SK-N-SH treated with all-trans-retinoic acid at 6 μM for 48 hours (cell line): ENCODE data around the gene NSL1.

ENCODE experiments used
- ATAC-seq: fragments of 200-7000 bp; cut with Tn5 transposase; 3 replicates; pipeline ENCODE4 v1.9.1; 2020; ENCODE audit warnings: mild to moderate bottlenecking, moderate library complexity
- ARNTL ChIP-seq: fragments of 450-650 bp; formaldehyde crosslinking; IDR thresholded peaks from 2 replicates; pipeline ENCODE4 v1.5.0; 2020; ENCODE audit warnings: low read depth, mild to moderate bottlenecking, moderate library complexity, borderline replicate concordance
- CREB5 ChIP-seq: fragments of 250-450 bp; sonication (Bioruptor Pico); IDR thresholded peaks from 2 replicates; pipeline ENCODE4 v1.5.1; 2020; ENCODE audit warnings: low read depth, mild to moderate bottlenecking, moderate library complexity
- CSDC2 ChIP-seq: fragments of 250-450 bp; sonication (Bioruptor Pico); IDR thresholded peaks from 2 replicates; pipeline ENCODE4 v1.5.0; 2020; ENCODE audit warnings: mild to moderate bottlenecking, moderate library complexity
- CSRNP3 ChIP-seq: fragments of 250-450 bp; sonication (Bioruptor Pico); IDR thresholded peaks from 2 replicates; pipeline ENCODE4 v1.5.1; 2021; ENCODE audit warnings: mild to moderate bottlenecking, moderate library complexity
- ESRRG ChIP-seq: fragments of 250-450 bp; sonication (Bioruptor Pico); IDR thresholded peaks from 2 replicates; pipeline ENCODE4 v1.6.1; 2021; ENCODE audit warnings: mild to moderate bottlenecking
- GLIS3 ChIP-seq: fragments of 250-450 bp; sonication (Bioruptor Pico); IDR thresholded peaks from 2 replicates; pipeline ENCODE4 v1.5.0; 2020; ENCODE audit warnings: mild to moderate bottlenecking, moderate library complexity
- ISL1 ChIP-seq: fragments of 250-450 bp; sonication (Bioruptor Pico); IDR thresholded peaks from 2 replicates; pipeline ENCODE4 v2.1.2; 2022; ENCODE audit warnings: mild to moderate bottlenecking, moderate library complexity
- OSR1 ChIP-seq: fragments of 250-450 bp; sonication (Bioruptor Pico); IDR thresholded peaks from 2 replicates; pipeline ENCODE4 v1.8.0; 2022; ENCODE audit warnings: moderate library complexity, mild to moderate bottlenecking, inconsistent platforms
- PATZ1 ChIP-seq: fragments of 250-450 bp; sonication (Bioruptor Pico); IDR thresholded peaks from 2 replicates; pipeline ENCODE4 v1.8.0; 2020; ENCODE audit warnings: mild to moderate bottlenecking, moderate library complexity, borderline replicate concordance
- PPARA ChIP-seq: fragments of 250-450 bp; sonication (Bioruptor Pico); IDR thresholded peaks from 2 replicates; pipeline ENCODE4 v1.5.0; 2020; ENCODE audit warnings: mild to moderate bottlenecking, borderline replicate concordance
- RARB ChIP-seq: fragments of 250-450 bp; sonication (Bioruptor Pico); IDR thresholded peaks from 2 replicates; pipeline ENCODE4 v1.8.0; 2021; ENCODE audit warnings: mild to moderate bottlenecking, moderate library complexity
- SNAI2 ChIP-seq: fragments of 250-450 bp; sonication (Bioruptor Pico); IDR thresholded peaks from 2 replicates; pipeline ENCODE4 v1.5.0; 2020; ENCODE audit warnings: mild to moderate bottlenecking, moderate library complexity
- TCF4 ChIP-seq: fragments of 250-450 bp; sonication (Bioruptor Pico); IDR thresholded peaks from 2 replicates; pipeline ENCODE4 v1.8.0; 2021; ENCODE audit warnings: mild to moderate bottlenecking, moderate library complexity, borderline replicate concordance
- TOX ChIP-seq: fragments of 250-450 bp; sonication (Bioruptor Pico); IDR thresholded peaks from 2 replicates; pipeline ENCODE4 v1.8.0; 2021; ENCODE audit warnings: mild to moderate bottlenecking, moderate library complexity, borderline replicate concordance
- TSHZ2 ChIP-seq: fragments of 250-450 bp; sonication (Bioruptor Pico); IDR thresholded peaks from 2 replicates; pipeline ENCODE4 v1.5.0; 2020; ENCODE audit warnings: mild to moderate bottlenecking, moderate library complexity
- ZC3H10 ChIP-seq: fragments of 250-450 bp; sonication (Bioruptor Pico); IDR thresholded peaks from 2 replicates; pipeline ENCODE4 v1.5.1; 2021; ENCODE audit warnings: mild to moderate bottlenecking, moderate library complexity
- ZFP3 ChIP-seq: fragments of 250-450 bp; sonication (Bioruptor Pico); IDR thresholded peaks from 2 replicates; pipeline ENCODE4 v1.5.0; 2020; ENCODE audit warnings: mild to moderate bottlenecking, moderate library complexity
- ZFP30 ChIP-seq: fragments of 450-650 bp; formaldehyde crosslinking; IDR thresholded peaks from 2 replicates; pipeline ENCODE4 v1.5.0; 2022; ENCODE audit warnings: mild to moderate bottlenecking, moderate library complexity
- ZNF565 ChIP-seq: fragments of 450-650 bp; formaldehyde crosslinking; conservative IDR thresholded peaks from 2 replicates; pipeline ENCODE4 v1.5.0; 2020; ENCODE audit warnings: low read depth, mild to moderate bottlenecking, moderate library complexity
- ZNF70 ChIP-seq: fragments of 450-650 bp; formaldehyde crosslinking; IDR thresholded peaks from 2 replicates; pipeline ENCODE4 v1.5.0; 2020; ENCODE audit warnings: mild to moderate bottlenecking, moderate library complexity
- ZNF8 ChIP-seq: fragments of 450-650 bp; formaldehyde crosslinking; IDR thresholded peaks from 2 replicates; pipeline ENCODE4 v1.5.0; 2020; ENCODE audit warnings: mild to moderate bottlenecking, moderate library complexity

NSL1 gene

GRCh38 chr1:212819726-212820125 lies 28.1 kb upstream of the NSL1 start (continued):
- TF ChIP-seq ESRRG (no peak), ZC3H10 (no peak), CSRNP3 (CRISPR knock-in tag) (no peak), ZNF565 (CRISPR knock-in tag) (no peak), TOX (CRISPR knock-in tag) (no peak)

- TF ChIP-seq ESRRG (no peak), TSHZ2 (CRISPR knock-in tag) (no peak), PPARA (CRISPR knock-in tag) (no peak), CREB5 (CRISPR knock-in tag) (no peak), ZFP3 (CRISPR knock-in tag) (no peak), ARNTL (CRISPR knock-in tag) (no peak), CSDC2 (CRISPR knock-in tag) (no peak), ZNF565 (CRISPR knock-in tag) (no peak), ZFP30 (no peak), SNAI2 (CRISPR knock-in tag) (no peak), ZNF8 (CRISPR knock-in tag) (no peak), GLIS3 (CRISPR knock-in tag) (no peak), ZC3H10 (no peak), RARB (no peak), ISL1 (CRISPR knock-in tag) (no peak), ZNF70 (CRISPR knock-in tag) (no peak), TOX (CRISPR knock-in tag) (no peak), CSRNP3 (CRISPR knock-in tag) (no peak), OSR1 (CRISPR knock-in tag) (no peak)
- ATAC-seq: no peak
These were observed 25.1 kb upstream of the NSL1 start for GRCh38 chr1:212816567-212817278.

GRCh38 chr1:212814537-212815334 lies 23.2 kb upstream of the NSL1 start:
- ATAC-seq: peak; percentile 62; the same call in 2 of the 3 replicates
- TF ChIP-seq CSDC2 (CRISPR knock-in tag): no peak
- TF ChIP-seq ESRRG: no peak
- TF ChIP-seq ISL1 (CRISPR knock-in tag): no peak
- no peak for TF ChIP-seq ARNTL (CRISPR knock-in tag)
- no peak for TF ChIP-seq TCF4
- TF ChIP-seq ZNF8 (CRISPR knock-in tag): no peak
- no peak for TF ChIP-seq ZNF565 (CRISPR knock-in tag)
- no peak for TF ChIP-seq GLIS3 (CRISPR knock-in tag)
- no peak for TF ChIP-seq ZC3H10
- TF ChIP-seq CSRNP3 (CRISPR knock-in tag): no peak
- TF ChIP-seq PATZ1 (CRISPR knock-in tag): no peak
- no peak for TF ChIP-seq ZFP30
- TF ChIP-seq ZFP3 (CRISPR knock-in tag): no peak
- no peak for TF ChIP-seq CREB5 (CRISPR knock-in tag)
